CD4-positive, alpha-beta T cell treated with Interleukin-21 for 1 hour (primary cell): ENCODE results near the gene DSG3.

Source experiments
- DNase-seq: peaks from one replicate; pipeline ENCODE4 v3.0.0-alpha.2; 2020

DSG3 gene

GRCh38 chr18:31447530-31448191, at the start of gene DSG3:
DSG3 (plus strand) TSS chr18:31447741; CDS start chr18:31447878, 137 bp downstream.
- DNase-seq = no peak

- DNase-seq = no peak
Observed at GRCh38 chr18:31398191-31398590, 49.4 kb upstream of the DSG3 start.

- DNase-seq = no peak
Observed at GRCh38 chr18:31399306-31400032, 48.1 kb upstream of the DSG3 start.

- DNase-seq = no peak
Observed at GRCh38 chr18:31401156-31402025, 46.1 kb upstream of the DSG3 start.

- no peak for DNase-seq
Observed at GRCh38 chr18:31402026-31402373, 45.5 kb upstream of the DSG3 start.

- no peak for DNase-seq
Observed at GRCh38 chr18:31403409-31403808, 44.1 kb upstream of the DSG3 start.

- DNase-seq = no peak
Observed at GRCh38 chr18:31407649-31408048, 39.9 kb upstream of the DSG3 start.

GRCh38 chr18:31409276-31409675, 38.3 kb upstream of the DSG3 start:
- DNase-seq = no peak

GRCh38 chr18:31410716-31411483, 36.6 kb upstream of the DSG3 start:
- no peak for DNase-seq

GRCh38 chr18:31413137-31413536, 34.4 kb upstream of the DSG3 start:
- no peak for DNase-seq

GRCh38 chr18:31417850-31418249, 29.7 kb upstream of the DSG3 start:
- no peak for DNase-seq

GRCh38 chr18:31419457-31419932, 28.0 kb upstream of the DSG3 start:
- DNase-seq = no peak

- no peak for DNase-seq
Observed at GRCh38 chr18:31420032-31420431, 27.5 kb upstream of the DSG3 start.

- no peak for DNase-seq
Observed at GRCh38 chr18:31420524-31420923, 27.0 kb upstream of the DSG3 start.

- DNase-seq = no peak
Observed at GRCh38 chr18:31424383-31424988, 23.1 kb upstream of the DSG3 start.

GRCh38 chr18:31426021-31426420, 21.5 kb upstream of the DSG3 start:
- DNase-seq = no peak

- DNase-seq = no peak
Observed at GRCh38 chr18:31426871-31427406, 20.6 kb upstream of the DSG3 start.

- no peak for DNase-seq
Observed at GRCh38 chr18:31428211-31428610, 19.3 kb upstream of the DSG3 start.

GRCh38 chr18:31429623-31430022, 17.9 kb upstream of the DSG3 start:
- no peak for DNase-seq

- DNase-seq = no peak
Observed at GRCh38 chr18:31430072-31430471, 17.5 kb upstream of the DSG3 start.

- no peak for DNase-seq
Observed at GRCh38 chr18:31430554-31430953, 17.0 kb upstream of the DSG3 start.

GRCh38 chr18:31432316-31432715, 15.2 kb upstream of the DSG3 start:
- DNase-seq = no peak
